Prostate gland (tissue), 2 donors: ENCODE measurements around the gene NAA15. TPM values are rescaled to one million over a fixed set of nuclear protein-coding genes. Genes with fewer than 3 reads are reported as not detected.
"Not testable (repeated sequence)": the region's sequence is repeated elsewhere in the genome, so short reads cannot be mapped to it uniquely, and the experiment has no call there.

Source experiments
- DNase-seq: peaks from one replicate; pipeline ENCODE4 v3.0.0-alpha.2; 2019; ENCODE audit warnings: low spot score
- H3K27ac ChIP-seq, 2 donors: fragments of 200-600 bp; sonication (generic); 2 replicates each; pipeline ENCODE4 v1.5.1; 2017 to 2019
- H3K27me3 ChIP-seq: fragments of 200-600 bp; sonication (generic); replicated peaks from 2 replicates; pipeline ENCODE4 v1.5.1; 2019; ENCODE audit not compliant: insufficient read depth
- H3K36me3 ChIP-seq, 2 donors: fragments of 200-600 bp; sonication (generic); 1 replicate in 1 of 2; 2 replicates in 1 of 2; pipeline versions ENCODE4 v1.5.1 to v1.8.1; 2017 to 2019
- H3K4me1 ChIP-seq: fragments of 200-600 bp; sonication (generic); replicated peaks from 2 replicates; pipeline ENCODE4 v1.5.1; 2019
- H3K4me3 ChIP-seq, 2 donors: fragments of 200-600 bp; sonication (generic); 2 replicates each; pipeline ENCODE4 v1.5.1; 2017 to 2019
- H3K9me3 ChIP-seq: fragments of 200-600 bp; sonication (generic); 2 replicates; pipeline ENCODE4 v1.5.1; 2017
- POLR2A ChIP-seq: fragments of 450-650 bp; IDR thresholded peaks from one replicate; pipeline ENCODE4 v1.6.1; 2016; ENCODE audit warnings: antibody characterized with exemption, mild to moderate bottlenecking
- POLR2AphosphoS5 ChIP-seq: sonication (generic); formaldehyde crosslinking; IDR thresholded peaks from one replicate; pipeline ENCODE4 v1.6.1; 2017; ENCODE audit warnings: antibody characterized with exemption
- WGBS: methylation state at CpG from one replicate; pipeline ENCODE4 v1.1.5; 2018; 5-methylcytosine and 5-hydroxymethylcytosine counted together
- intact Hi-C: fragments of 100-400 bp; cut with DNase I; formaldehyde crosslinking; loops from one replicate; pipeline ENCODE4 v1.14.2; 2022
- total RNA-seq, 2 donors: library from RNA; depleted of rRNA; stranded (reverse); fragments of >200 nt; gene quantifications; one replicate each; pipeline ENCODE4 v1.1.0, GENCODE V29; 2016
- TF ChIP-seq, protein P1 (sequence below), 4 experiments: fragments of 200-600 bp in 2 of 4; fragments of 450-650 bp in 2 of 4; sonication (generic) in 2 of 4; IDR thresholded peaks; 1 replicate in 3 of 4; 2 replicates in 1 of 4; pipeline ENCODE4 v1.5.1; 2016 to 2019; ENCODE audit warnings: antibody characterized with exemption in 4 of 4, mild to moderate bottlenecking in 2 of 4, moderate library complexity in 2 of 4

The NAA15 gene
- 10 to 100 TPM; 19.3 to 22.9 TPM for total RNA-seq

DNA sequence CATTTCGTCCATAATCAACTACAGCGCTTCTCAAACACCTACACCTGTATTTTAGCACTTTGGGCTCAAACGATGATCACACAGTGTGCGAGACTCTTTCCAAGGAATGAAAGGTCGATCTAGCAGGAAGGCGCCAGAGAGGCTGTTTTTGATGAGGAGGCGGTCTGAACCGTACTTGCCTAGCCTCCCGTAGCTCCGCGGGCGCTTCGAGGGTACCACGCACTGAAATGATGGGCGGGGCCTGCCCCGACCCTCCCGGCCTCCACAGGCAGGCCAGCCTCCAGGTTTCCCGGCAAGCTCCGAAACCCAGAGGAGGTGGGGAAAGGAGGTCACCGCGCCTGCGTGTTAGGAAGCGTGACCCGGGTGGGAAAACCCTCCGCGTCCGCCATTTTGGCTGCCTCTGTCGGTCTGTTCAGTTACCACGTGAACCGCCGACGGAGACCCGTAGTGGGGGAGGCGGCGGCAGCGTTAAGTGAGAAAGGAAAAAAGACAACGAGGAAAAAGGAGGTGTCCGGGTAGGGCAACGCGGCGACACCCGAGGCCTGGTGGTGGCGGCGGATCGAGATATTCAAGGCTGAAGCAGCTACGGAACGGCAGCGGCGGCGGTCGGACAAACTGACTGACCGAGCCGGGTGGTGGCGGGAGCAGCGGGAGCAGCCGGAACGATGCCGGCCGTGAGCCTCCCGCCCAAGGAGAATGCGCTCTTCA lies at the start of gene NAA15:
Gene NAA15, plus strand, starts transcription at position 393 of the 708 bp plus-strand sequence. Its CDS starts 273 bp downstream, at position 666.
- Histone ChIP-seq H3K27me3 (no peaks in the 10 kb centered on the region), H3K4me3 (peak within 1 kb of the TSS; percentile 92 to 93), H3K36me3 (no peaks in the 10 kb centered on the region), H3K27ac (peak within 1 kb of the TSS; percentile 81 to 89), H3K9me3 (no peaks in the 10 kb centered on the region), H3K4me1 (peaks cover 5% of the 10 kb centered on the region)
- intact Hi-C loops = loop anchor here (5.0 to 10.0 kb wide), 2 partner anchors 151 to 254 kb away; partner anchors contain the start of genes RAB33B and SETD7
- TF ChIP-seq POLR2AphosphoS5 = peak; percentile 98
- peak; percentile 88 for TF ChIP-seq POLR2A
- TF ChIP-seq, protein P1, sequence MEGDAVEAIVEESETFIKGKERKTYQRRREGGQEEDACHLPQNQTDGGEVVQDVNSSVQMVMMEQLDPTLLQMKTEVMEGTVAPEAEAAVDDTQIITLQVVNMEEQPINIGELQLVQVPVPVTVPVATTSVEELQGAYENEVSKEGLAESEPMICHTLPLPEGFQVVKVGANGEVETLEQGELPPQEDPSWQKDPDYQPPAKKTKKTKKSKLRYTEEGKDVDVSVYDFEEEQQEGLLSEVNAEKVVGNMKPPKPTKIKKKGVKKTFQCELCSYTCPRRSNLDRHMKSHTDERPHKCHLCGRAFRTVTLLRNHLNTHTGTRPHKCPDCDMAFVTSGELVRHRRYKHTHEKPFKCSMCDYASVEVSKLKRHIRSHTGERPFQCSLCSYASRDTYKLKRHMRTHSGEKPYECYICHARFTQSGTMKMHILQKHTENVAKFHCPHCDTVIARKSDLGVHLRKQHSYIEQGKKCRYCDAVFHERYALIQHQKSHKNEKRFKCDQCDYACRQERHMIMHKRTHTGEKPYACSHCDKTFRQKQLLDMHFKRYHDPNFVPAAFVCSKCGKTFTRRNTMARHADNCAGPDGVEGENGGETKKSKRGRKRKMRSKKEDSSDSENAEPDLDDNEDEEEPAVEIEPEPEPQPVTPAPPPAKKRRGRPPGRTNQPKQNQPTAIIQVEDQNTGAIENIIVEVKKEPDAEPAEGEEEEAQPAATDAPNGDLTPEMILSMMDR (IDR thresholded peaks at IDR 0.05) = peak in 2 of 4 experiments; percentile 8 to 11
- WGBS = under 1% methylated on average over 60 of the region's 61 CpGs
- peak; percentile 96 for DNase-seq

DNA sequence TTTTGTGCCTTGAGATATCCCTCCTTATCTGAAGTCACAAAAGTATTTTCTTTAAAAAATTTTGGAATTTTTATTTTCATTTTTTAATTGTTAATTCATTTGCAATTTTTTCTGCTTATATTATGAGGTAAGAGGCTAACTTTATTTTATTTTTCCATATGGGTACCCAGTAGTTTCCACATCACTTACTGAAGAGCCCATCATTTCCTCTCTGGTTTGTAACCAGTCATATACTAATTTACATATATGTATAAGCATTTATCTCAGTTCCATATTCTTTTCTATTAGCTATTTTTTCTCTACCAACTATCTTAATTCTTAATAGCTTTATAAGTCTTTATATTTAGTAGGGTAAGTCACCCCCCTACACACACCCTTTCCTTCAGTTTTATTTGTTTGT lies 48.3 kb upstream of the NAA15 start:
- intact Hi-C loops = no loop called here
- Histone ChIP-seq H3K27ac (no peak overlapping the region), H3K9me3 (no peaks in the 10 kb centered on the region), H3K4me1 (no peaks in the 10 kb centered on the region), H3K36me3 (no peaks in the 10 kb centered on the region), H3K27me3 (no peaks in the 10 kb centered on the region), H3K4me3 (no peak overlapping the region)
- no peak for DNase-seq
- TF ChIP-seq, protein P1 (IDR thresholded peaks at IDR 0.05) = no peak
- TF ChIP-seq POLR2AphosphoS5 (no peak), POLR2A (no peak)

DNA sequence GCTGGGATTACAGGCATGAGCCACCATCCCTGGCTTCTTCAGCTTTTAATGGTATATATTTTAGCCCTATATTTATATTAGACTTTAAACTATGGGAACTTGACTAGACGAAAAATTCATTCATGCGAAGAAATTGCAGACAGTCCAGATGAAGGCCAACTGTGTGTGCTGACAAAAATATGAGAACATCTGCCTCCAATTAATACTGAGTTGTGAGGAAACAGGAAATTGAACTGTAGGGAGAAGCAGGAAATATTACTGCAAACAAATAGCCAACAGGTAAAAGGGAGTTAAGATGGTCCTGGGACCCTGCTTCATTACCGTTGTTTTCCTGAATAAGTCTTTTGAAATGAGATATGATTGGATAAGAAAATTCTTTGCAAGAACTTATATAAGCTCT lies 47.6 kb upstream of the NAA15 start:
- Histone ChIP-seq H3K4me1 (no peaks in the 10 kb centered on the region), H3K27ac (no peak overlapping the region), H3K27me3 (no peaks in the 10 kb centered on the region), H3K9me3 (no peaks in the 10 kb centered on the region), H3K36me3 (no peaks in the 10 kb centered on the region), H3K4me3 (no peak overlapping the region)
- intact Hi-C loops = no loop called here
- DNase-seq = no peak
- WGBS = 93% methylated on average over 3 of the region's 3 CpGs
- TF ChIP-seq, protein P1 (IDR thresholded peaks at IDR 0.05) = no peak
- TF ChIP-seq POLR2AphosphoS5 (no peak), POLR2A (no peak)

DNA sequence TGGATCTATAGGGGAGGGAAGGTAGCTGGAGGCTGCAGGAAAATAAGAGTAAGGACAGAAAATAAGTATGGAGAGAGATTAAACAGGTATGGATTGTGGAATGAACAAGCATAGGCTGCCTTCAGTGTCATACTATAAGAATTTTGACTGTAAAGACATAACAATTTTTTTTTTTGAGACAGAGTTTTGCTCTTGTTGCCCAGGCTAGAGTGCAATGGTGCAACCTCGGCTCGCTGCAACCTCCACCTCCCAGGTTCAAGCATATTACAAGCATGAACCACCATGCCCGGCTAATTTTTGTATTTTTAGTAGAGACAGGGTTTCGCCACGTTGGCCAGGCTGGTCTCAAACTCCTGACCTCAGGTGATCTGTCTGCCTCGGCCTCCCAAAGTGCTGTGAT lies 45.7 kb upstream of the NAA15 start:
- H3K4me1 ChIP-seq, H3K27ac ChIP-seq, H3K4me3 ChIP-seq, H3K27me3 ChIP-seq, H3K9me3 ChIP-seq, intact Hi-C loops, DNase-seq, H3K36me3 ChIP-seq: not testable (repeated sequence)
- 91% methylated on average over 6 of the region's 6 CpGs for WGBS

DNA sequence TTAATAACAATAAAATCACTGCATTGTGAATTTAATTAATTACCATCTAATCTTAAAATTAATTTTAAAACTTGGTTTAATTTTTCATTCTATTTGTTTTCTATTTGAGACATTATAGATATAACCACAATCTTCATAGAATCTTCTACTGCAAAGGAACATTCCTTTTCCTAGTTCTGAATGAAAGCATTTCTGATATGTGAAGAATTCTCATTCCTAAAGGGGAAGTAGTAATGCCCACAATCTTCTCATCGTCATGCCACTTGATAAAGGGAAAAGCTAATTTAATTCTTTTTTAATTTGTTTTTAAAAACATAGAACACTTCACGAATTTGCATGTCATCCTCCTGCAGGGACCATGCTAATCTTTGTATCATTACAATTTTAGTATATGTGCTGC lies 45.0 kb upstream of the NAA15 start:
- intact Hi-C loops = no loop called here
- H3K4me3 ChIP-seq = no peak overlapping the region
- H3K27ac ChIP-seq = no peak overlapping the region
- no peaks in the 10 kb centered on the region for H3K4me1 ChIP-seq
- WGBS = 68% methylated on average over 2 of the region's 2 CpGs
- no peak for DNase-seq
- no peaks in the 10 kb centered on the region for H3K36me3 ChIP-seq
- TF ChIP-seq POLR2A = no peak
- TF ChIP-seq, protein P1 (IDR thresholded peaks at IDR 0.05) = no peak
- no peak for TF ChIP-seq POLR2AphosphoS5
- no peaks in the 10 kb centered on the region for H3K27me3 ChIP-seq
- no peaks in the 10 kb centered on the region for H3K9me3 ChIP-seq
